Astrocyte (in vitro differentiated cells and primary cell): Measurements from ENCODE around the gene IGFBP2.
A peak's percentile ranks its signal among the peaks of the same experiment; 100 is the strongest.

Experiments
- EZH2 ChIP-seq: IDR thresholded peaks from 2 replicates; pipeline ENCODE4 v1.6.1; 2012; ENCODE audit warnings: mild to moderate bottlenecking, low read length, inconsistent platforms; ENCODE audit not compliant: insufficient read depth
- TF ChIP-seq, protein P1 (sequence below): IDR thresholded peaks from 2 replicates; pipeline ENCODE4 v1.5.1; 2011; ENCODE audit warnings: low read depth, mild to moderate bottlenecking, inconsistent platforms, low read length, moderate library complexity; ENCODE audit not compliant: insufficient read depth

GRCh38 chr2:216698895-216699294 lies 65.7 kb downstream of the IGFBP2 start:
- TF ChIP-seq, protein P1, sequence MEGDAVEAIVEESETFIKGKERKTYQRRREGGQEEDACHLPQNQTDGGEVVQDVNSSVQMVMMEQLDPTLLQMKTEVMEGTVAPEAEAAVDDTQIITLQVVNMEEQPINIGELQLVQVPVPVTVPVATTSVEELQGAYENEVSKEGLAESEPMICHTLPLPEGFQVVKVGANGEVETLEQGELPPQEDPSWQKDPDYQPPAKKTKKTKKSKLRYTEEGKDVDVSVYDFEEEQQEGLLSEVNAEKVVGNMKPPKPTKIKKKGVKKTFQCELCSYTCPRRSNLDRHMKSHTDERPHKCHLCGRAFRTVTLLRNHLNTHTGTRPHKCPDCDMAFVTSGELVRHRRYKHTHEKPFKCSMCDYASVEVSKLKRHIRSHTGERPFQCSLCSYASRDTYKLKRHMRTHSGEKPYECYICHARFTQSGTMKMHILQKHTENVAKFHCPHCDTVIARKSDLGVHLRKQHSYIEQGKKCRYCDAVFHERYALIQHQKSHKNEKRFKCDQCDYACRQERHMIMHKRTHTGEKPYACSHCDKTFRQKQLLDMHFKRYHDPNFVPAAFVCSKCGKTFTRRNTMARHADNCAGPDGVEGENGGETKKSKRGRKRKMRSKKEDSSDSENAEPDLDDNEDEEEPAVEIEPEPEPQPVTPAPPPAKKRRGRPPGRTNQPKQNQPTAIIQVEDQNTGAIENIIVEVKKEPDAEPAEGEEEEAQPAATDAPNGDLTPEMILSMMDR = peak; percentile 70
- TF ChIP-seq EZH2 = no peak
